Activated CD8-positive, alpha-beta memory T cell treated with anti-CD3 and anti-CD28 coated beads for 48 hours (primary cell): ENCODE measurements around the gene SESN1.
A peak's percentile ranks its signal among the peaks of the same experiment; 100 is the strongest.
"Not testable (repeated sequence)": the region's sequence is repeated elsewhere in the genome, so short reads cannot be mapped to it uniquely, and the experiment has no call there.

Source experiments
- DNase-seq, 3 experiments: peaks; one replicate each; pipeline ENCODE4 v3.0.0-alpha.2; 2020; ENCODE audit warnings: low read depth in 2 of 3, low spot score in 2 of 3

SESN1 gene

DNA sequence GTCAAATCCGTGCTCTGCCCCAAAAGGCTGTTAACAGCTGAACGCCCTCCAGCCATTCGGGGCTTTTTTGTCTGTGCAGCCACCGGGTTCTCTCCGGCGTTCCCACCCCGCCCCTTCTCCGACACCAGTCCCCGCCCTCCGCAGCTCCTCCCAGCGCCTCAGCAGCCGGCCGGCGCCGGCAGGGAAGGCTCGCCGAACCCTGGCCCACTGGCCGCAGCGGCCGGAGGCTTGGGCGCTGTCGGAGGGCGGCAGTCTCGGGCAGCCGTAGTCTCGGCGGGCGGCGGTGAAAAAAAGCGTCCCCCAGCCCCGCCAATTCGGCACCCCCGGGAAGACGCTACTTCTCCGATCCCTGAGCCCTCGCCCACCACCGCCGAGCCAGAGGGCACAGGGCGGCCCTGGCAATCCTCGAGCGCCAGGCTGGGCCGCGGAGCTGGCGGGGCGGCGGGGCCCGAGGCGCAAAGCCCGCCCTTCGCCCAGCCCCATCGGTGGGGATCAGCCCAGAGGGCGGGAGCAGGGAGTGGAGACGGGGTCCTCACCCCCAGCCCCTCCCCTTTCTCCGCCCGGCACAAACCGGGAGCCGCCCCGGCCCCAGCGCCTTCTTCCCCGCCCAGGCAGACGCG is at the start of gene SESN1:
TSS of gene SESN1 (minus strand) at position 431 of the 620 bp plus-strand sequence. CDS start 773 bp downstream, outside the sequence.
- DNase-seq: peak; percentile 63 to 70 (median 68)

DNA sequence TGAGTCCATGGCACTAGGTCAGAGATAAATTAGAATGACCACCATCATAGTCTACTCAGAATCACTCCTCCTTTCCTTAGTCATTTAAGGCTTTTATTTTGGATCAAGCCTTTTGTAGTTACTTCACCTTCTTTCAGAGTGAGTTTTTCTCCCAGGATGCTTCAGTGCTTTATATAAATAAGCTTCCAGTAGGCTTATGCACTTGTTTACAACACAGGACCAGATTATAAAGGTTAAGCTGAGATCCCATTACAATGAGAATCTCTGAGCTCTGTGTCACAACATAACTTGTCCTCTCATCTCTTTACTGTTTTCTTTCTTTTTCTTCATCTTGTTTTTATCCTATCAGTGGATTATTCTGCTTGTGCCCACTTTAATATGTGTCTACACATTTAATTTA is 48.5 kb upstream of the SESN1 start:
- no peak for DNase-seq

DNA sequence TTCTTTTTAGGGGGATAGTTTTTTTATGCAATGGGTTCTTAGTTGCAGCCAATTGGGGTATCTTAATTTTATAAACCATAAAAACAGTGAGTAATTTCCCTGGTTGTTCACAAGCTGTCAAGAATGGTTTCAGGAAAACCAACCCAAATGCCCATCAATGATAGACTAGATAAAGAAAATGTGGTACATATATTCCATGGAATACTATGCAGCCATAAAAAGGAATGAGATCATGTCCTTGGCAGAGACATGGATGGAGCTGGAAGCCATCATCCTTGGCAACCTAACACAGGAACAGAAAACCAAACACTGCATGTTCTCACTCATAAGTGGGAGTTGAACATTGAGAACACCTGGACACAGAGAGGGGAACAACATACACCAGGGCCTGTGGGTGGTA is 47.4 kb upstream of the SESN1 start:
- DNase-seq: not testable (repeated sequence)

DNA sequence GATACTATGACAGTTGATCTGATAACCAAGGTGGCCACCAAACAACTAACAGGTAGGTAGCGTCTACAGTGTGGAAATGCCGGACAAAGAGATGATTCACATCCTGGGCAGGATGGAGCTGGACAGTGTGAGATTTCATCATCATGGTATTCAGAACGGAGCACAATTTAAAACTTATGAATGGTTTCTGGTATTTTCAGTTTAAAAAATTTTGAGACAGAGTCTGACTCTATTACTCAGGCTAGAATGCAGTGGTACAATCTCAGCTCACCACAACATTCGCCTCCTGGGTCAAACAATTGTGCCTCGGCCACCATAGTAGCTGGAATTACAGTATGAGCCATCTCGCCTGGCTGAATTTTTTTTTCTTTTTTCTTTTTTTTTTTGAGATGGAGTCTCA is 44.5 kb upstream of the SESN1 start:
- no peak for DNase-seq

DNA sequence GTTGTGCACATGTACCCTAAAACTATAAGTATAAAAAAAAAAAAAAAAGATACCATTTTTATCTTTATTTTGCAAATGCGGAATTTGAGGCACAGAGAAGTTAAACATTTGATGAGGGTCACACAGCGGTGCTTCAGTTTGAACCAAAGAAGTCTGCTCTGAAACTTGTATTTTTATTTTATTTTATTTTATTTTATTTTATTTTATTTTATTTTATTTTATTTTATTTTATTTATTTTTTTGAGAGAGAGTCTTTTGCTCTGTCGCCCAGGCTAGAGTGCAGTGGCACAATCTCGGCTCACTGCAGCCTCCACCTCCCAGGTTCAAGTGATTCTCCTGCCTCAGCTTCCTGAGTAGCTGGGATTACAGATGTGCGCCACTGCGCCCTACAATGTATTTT is 41.9 kb upstream of the SESN1 start:
- not testable (repeated sequence) for DNase-seq

DNA sequence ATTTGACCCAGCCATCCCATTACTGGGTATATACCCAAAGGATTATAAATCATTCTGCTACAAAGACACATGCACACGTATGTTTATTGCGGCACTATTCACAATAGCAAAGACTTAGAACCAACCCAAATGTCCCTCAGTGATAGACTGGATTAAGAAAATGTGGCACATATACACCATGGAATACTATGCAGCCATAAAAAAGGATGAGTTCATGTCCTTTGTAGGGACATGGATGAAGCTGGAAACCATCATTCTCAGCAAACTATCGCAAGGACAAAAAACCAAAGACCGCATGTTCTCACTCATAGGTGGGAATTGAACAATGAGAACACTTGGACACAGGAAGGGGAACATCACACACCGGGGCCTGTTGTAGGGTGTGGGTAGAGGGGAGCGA is 41.4 kb upstream of the SESN1 start:
- DNase-seq: not testable (repeated sequence)

DNA sequence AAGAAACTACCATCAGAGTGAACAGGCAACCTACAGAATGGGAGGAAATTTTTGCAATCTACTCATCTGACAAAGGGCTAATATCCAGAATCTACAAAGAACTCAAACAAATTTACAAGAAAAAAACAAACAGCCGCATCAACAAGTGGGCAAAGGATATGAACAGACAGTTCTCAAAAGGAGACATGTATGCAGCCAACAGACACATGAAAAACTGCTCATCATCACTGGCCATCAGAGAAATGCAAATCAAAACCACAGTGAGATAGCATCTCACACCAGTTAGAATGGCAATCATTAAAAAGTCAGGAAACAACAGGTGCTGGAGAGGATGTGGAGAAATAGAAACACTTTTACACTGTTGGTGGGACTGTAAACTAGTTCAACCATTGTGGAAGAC is 41.0 kb upstream of the SESN1 start:
- DNase-seq: not testable (repeated sequence)

DNA sequence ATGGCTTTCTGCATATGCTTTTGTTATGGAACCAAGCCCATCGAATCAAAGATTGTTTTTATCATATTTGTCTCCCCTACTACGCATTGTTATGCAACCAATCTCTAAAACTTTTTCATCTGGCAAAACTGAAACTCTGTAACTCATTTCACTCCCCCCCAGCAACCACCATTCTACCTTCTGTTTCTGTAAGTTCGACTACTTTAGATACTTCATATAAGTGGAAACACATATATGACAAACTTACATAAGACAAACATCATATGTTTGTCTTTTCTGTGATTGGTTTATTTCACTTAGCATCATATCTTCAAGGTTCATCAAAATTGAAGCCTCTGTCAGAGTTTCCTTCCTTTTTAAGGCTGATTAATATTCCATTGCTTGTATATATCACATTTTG is 35.4 kb upstream of the SESN1 start:
- DNase-seq: no peak

DNA sequence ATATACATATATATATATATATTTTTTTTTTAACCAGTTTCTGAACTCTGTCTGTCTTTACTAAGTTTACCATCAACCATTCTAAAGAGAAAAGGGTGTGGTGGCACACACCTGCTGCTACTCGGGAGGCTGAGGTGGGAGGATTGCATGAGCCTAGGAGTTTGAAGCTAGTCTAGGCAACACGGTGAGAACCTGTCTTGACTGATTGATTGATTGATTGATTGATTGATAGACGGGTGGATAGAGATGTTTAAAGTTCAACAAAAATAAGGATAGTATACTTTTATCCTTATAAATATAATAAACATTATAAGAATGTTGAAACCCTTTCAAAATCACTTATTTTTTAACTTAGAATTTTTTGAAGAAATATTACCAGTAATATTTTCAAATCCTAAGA is 30.9 kb upstream of the SESN1 start:
- no peak for DNase-seq

DNA sequence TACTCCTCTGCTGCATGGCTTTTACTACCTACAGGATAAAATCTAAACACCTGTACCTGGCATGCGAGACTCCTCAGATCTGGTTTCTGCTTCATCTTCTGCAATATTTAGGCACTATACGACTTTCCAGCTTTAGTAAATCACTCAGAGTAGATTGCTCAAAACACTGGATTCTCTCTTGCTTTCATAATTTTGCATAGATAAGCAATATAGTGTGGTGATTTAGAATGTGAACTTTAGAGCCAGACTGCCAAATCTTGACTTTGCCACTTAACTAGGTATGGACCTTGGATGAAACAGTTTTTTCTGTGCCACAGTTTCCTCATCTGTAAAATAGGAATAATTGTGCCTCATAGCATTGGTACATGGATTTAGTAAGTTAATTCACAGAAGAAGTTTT is 29.6 kb upstream of the SESN1 start:
- no peak for DNase-seq

DNA sequence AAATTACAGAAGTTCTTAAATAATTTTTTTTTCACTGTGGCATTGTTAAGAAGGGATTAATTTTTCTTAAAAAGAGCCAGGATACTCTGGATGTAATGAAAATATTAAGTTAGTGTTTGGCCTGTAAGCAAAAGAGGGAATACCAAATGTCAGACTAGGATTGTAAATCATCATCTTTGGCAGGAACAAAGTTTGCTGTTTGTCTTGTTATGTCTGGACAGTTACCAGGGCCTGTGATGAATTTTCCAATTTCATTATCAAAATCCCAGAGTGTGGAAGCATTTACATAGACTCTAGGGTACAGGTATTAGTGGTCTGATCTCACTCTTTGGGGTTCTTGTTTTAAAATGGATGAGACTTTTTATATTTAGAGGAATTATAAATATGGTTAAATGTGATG is 26.8 kb upstream of the SESN1 start:
- DNase-seq: no peak

DNA sequence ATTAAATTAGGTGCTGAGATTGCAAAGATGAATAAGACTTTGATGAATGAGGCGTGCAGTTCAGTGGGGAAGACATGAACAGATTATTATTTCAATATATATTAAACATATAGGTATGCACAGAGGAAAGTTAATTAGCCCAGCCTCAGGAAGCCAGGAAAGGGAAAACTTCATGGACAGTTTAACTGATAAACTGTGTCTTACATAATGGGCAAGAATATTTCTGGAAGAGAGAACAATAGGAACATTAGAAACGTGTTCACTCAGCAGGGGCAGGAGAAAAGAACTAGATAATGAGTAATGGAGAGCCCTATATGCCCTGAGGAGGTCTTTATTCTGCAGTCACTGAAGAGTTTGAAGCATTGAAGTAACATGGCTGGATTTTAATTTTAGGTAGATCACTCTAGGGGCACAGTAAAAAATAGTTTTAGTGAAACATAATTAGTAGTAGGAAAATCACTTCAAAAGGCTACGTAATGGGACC is 24.3 kb upstream of the SESN1 start:
- no peak for DNase-seq

DNA sequence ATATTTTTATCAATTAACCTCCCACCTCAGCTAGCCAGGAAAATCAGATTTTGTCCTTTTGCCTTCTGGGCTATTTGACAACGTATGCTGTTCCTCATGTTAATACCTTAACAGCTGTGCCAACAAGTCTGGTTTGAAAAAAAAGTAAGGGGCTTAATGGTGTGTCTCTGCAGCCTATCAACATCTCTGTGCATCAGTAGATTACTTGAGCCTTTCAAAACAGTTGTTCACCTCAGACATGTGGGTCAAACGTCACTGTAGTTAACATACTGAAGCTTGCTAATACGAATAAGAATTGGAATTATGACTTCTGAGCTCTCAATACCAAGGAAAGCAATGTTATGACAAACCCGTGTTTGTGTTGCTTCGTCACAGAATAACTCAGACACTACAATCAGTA is 23.7 kb upstream of the SESN1 start:
- DNase-seq: no peak

DNA sequence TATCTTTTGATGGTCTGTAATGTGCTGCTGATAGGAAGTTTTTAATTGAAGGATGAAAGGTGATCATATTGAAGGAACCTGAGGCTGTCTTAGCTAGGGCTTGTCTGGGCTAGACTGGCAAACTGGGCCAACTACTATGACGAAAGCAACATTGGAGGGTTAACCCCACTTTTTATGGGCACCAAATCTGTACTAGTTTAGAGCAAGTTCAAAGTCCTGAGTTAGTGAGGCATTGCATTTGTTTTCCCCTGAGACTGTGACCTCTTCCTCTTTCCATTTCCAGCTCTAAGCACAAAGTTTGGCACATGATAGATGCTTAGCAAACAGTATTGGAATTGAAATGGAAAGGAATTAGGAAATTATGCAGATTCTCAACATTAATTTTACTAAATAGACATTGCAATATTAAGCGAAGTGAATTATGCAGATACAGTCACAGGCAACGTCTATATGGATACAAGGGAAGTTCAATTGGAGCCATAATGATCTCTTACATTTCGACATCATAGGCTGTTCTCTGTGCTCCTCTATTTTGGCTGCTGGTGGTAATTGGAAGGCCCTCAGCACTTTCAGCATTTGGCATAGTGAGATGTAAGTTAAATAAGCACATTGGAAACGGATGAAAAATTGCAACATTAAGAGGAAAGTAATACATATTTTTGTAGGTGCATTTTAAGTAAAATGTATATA is 22.8 kb upstream of the SESN1 start:
- no peak for DNase-seq

DNA sequence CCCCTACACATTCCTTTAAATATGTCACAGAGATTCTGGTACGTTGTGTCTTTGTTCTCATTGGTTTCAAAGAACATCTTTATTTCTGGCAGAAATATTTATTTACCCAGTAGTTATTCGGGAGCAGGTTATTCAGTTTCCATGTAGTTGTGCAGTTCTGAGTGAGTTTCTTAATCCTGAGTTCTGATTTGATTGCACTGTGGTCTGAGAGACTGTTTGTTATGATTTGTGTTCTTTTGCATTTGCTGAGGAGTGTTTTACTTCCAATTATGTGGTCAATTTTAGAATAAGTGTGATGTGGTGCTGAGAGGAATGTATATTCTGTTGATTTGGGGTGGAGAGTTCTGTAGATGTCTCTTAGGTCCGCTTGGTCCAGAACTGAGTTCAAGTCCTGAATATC is 18.0 kb upstream of the SESN1 start:
- DNase-seq: not testable (repeated sequence)

DNA sequence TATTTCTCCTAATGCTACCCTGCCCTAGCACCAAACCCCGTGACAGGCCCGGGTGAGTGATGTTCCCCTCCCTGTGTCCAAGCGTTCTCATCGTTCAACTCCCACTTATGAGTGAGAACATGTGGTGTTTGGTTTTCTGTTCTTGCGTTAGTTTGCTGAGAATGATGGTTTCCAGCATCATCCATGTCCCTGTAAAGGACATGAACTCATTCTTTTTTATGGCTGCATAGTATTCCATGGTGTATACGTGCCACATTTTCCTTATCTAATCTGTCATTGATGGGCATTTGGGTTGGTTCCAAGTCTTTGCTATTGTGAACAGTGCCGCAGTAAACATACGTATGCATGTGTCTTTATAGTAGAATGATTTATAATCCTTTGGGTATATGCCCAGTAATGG is 15.0 kb upstream of the SESN1 start:
- DNase-seq: not testable (repeated sequence)

DNA sequence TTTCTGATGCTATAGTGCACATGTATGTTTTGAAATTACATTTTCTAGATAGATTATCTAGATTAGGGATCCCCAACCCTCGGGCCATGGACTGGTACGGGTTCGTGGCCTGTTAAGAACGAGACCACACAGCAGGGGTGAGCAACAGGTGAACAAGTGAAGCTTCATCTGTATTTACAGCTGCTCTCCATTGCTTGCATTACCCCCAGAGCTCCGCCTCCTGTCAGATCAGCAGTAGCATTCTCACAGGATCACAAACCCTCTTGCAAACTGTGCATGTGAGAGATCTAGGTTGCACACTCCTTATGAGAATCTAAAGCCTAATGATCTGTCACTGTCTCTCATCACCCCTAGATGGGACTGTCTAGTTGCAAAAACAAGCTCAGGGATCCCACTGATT is 11.0 kb upstream of the SESN1 start:
- DNase-seq: no peak

DNA sequence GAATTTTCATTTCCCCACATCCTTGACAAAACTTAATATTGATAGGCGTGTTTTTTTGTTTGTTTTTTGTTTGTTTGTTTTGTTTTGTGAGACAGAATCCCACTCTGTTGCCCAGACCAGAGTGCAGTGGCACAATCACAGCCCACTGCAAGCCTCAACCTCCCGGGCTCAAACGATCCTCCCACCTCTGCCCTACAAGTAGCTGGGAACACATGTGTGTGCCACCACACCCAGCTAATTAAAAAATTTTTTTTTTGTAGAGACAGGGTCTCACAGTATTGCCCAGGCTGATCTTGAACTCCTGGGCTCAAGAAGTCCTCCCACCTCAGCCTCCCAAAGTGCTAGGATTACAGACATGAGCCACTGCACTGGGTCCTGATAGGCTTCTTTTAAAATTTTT is 9.9 kb upstream of the SESN1 start:
- DNase-seq: no peak

DNA sequence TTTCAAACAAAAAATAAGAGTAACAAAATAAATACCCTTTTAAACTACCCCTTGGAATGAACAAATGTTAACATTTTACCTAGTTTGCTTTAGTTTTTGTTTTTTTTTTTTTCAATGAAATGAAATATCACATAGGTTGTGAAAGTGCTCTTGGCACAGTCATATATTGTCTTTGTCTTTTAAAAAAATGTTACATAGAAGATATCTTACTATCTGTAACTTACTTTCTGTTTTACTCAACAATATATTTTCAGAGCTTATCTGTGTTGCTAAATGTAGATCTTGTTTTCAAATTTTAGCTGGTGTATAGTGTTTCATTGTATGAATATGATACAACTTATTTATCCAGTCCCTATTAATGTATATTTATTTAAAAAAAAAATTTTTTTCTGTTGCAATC is 9.3 kb upstream of the SESN1 start:
- DNase-seq: no peak

DNA sequence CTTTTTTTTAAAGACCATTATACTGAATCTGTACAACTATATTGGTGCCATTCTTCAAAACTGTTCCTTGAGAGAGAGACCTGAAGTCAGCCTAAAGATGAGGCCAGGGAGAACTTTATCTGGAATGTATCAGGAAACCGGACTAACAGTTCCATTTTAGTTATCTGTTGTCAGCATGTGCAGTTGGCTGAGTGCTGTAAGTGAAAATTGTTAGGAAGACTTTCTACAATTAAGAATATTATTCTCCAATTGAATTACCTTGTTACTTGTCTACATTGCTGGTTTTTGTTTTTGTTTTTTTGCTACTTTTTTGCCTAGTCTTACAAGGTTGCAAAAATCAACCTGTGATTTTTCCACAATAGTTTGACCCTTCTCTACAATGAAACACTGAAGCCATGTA is 8.1 kb upstream of the SESN1 start:
- no peak for DNase-seq

DNA sequence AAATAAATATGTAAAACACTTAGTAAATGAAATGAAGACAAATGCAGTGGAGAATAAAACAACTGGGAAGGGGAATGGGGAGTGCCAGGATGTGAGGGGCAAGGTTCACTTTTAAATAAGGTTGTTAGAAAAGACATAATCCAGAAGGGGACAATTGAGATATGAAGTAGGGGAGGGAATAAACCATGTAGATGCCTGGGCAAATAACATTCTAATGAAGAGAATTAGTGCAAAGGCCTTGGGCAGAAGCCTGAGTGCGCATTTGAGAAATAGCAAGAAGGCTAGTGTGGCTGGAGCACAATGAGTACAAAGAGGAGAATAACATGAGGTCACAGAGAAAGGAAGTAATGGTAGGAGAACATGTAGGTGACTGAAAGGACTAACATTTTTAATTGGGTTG is 3.0 kb upstream of the SESN1 start:
- DNase-seq: no peak

DNA sequence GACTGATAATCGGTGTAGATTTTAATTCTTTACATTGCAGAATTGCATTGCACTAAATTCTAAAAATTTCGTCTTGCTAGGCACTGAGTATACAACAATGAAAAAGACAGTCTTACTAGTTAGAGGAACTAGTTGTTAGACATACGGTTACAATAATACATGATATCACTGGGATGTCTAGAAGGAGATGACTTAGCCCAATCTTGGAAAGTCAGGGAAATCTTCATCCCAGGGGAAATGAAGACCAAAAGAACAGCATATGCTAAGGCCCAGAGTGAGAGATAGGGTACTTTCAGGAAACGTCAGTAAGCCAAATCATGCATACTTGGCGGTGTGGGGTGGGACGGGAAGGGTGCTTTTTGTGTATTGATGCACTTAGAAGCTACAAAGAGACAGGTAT is 1.6 kb upstream of the SESN1 start:
- no peak for DNase-seq

DNA sequence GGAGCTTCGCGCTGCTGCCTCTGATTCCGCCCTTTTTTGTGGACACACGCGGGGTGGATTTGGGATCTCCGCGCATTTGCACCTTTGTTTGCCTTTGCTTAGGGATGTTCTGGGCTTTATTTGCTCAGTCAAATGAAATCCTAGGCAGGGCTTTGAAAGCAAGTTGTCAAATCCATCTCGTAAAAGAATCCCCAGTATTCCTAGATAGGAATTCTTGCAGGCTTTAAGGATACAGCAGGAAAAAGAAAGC is 1.1 kb upstream of the SESN1 start:
- no peak for DNase-seq
